HG02759 (cell line): ENCODE data around the gene MAPK9.
"Not testable (repeated sequence)": the region's sequence is repeated elsewhere in the genome, so short reads cannot be mapped to it uniquely, and the experiment has no call there.

Source experiments
- ATAC-seq: cut with Tn5 transposase; IDR thresholded peaks from one replicate; pipeline ENCODE4 v1.9.1; 2021; ENCODE audit warnings: mild to moderate bottlenecking, moderate library complexity; ENCODE audit not compliant: unreplicated experiment

MAPK9 gene

DNA sequence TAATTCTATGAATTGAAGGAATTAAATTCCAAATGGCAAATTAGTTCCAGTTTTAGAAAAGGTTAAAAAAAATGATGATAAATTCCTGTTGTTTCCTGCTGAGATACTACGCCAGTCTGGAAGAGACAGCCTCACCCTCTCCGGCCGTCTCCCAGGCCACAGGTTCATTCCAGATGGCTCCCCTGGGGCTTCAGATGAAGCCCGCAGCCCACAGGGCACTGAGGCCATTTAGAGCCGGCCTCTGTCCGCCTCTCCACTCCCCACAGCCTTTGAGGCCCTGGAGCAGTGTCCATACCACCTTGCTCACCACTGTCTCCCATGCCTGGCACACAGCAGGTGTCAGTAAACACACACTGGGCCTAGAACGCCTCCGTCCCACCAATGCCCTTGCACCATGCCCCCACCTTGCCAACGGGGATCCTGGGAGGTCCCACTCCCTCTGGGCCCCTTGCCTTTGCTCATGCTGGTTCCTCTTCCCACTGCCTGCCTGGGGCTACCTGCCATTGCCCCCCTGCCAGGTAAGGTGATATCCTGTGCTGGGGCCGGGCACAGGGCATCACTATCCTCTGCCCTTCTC lies 35.2 kb upstream of the MAPK9 start:
- no peak for ATAC-seq

DNA sequence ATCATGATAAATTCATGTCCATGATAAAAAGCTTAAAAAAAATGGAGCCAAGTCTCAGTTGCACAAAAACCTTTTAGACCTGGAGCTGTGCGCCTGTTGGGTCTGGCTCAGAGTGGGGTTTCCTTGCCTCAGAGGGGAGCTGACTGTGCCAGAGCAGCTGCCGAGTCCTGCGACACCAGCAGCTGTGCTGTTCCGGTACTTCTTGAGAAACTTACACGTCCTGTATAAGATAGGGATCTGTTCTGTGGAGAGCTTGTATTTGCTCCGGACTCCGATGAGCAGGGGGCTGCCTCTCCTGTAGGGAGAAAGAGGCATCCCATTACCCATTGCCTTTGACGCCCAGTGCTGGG lies 32.7 kb upstream of the MAPK9 start:
- ATAC-seq = no peak

DNA sequence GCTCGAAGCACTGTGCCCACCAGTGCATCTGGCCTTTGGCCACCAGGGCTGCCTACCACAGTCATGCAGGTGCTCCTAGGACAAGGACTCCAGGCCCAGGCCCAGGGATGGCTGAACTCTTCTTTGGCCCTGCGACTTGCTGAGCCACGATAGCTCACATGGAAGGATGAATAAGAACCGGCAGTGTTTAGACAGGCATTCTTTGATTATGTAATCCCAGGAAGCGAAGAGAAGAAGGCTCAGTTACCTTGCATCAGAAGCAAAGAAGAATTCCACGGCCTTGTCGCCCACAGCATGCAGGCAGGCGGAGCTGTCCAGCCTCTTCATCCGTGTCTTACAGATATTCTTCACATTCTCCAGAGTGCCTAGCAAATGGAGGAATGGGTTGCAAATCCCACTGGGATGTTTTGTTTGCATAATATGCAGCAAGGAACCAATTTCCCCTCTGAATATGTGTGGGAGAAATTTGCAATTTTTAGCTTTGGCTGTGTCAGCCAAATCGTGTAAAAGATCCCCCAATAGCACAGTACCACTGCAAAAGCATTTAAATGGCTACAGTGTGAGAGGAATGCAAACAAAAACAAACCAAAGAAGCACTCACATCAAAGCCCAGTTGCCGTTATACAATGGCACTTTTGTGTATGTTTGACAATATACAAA lies 32.2 kb upstream of the MAPK9 start:
- no peak for ATAC-seq

DNA sequence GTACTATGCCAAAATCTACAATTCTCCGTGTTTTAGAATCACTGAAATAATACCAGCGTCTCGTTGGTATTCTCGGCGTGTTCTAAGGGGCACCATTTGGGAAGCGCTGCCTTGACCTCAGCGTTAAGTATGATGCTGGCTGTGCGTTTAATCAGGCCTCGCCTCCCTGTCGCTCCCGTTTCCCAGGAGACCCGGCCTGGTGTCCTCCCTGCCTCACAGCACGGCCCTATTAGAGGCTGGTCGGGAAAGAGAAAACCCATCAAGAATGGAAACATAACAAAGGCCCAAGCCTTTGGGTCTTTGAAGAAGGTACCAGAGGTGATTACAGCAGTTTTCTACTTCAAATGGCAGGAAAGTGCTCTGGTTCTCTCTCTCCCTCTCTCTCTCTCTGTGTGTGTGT lies 31.3 kb upstream of the MAPK9 start:
- ATAC-seq = no peak

DNA sequence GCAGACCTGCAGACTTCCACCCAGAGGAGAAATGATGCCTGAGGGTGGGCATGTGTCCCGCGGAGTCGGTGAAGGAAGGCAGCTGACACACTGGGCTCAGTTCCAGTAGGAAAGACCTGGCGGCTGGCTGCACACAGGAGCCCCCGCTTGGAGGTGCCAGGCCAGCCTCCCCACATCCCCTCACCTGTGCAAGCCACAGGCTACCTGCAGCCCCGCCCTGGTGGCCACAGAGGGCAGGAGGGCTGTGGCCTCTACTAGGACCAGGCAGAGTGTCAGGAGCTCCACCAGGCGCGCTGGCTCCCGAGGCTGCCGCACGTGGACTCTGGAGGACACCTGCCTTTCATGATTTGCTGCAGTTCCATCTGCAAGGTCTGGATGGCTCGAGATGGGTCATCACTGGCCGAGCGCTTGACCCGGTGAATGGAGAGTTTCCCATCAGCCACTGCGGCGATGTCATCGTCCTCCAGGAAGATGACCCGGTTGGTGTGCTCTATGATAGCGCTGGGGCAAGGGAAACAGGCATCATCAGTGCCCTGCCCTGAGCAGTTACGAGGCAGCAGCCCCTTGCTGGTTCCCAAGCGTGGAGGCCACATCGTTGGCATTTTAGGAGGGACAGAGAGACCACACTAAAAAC lies 26.7 kb upstream of the MAPK9 start:
- ATAC-seq = no peak

DNA sequence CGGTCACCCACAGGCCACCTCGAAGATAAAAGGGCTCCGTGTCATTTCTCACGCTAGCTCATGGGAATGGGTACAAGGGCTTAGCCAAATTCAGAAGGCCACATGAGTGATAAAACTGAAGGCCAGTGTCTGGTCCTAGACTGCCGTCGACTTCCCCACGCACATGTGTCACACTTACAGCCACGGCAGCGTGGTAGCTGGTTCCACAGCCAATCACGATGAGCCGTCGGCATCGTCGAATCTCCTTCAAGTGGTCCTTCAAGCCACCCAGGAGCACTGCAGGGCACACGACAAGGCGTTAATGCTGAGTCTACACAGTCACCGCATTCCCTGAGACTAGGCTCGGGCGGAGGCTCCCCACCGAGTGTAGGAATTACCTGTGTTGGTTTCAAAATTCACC lies 24.7 kb upstream of the MAPK9 start:
- ATAC-seq = no peak

DNA sequence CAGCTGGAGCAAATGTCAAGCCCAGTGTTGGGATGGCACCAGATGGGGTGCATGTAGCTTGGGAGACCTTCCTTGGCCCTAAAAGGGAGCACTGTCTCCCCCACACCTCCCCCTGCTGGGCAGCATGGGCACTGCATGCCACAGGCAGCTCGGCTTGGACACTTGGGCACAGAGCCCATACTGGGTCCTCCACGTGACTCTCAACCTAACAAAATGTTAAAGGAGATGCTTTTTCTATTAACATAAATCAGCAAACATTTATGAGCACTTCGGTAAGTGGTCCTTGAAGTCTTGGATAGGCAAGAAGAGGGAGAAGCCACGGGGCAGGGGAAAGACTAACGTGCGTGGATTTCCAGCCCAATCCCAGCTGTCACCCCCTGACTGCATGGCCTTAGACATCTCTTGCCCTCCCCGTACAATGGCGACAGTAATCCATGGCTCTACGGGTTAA lies 23.9 kb upstream of the MAPK9 start:
- peak; percentile 78 for ATAC-seq

DNA sequence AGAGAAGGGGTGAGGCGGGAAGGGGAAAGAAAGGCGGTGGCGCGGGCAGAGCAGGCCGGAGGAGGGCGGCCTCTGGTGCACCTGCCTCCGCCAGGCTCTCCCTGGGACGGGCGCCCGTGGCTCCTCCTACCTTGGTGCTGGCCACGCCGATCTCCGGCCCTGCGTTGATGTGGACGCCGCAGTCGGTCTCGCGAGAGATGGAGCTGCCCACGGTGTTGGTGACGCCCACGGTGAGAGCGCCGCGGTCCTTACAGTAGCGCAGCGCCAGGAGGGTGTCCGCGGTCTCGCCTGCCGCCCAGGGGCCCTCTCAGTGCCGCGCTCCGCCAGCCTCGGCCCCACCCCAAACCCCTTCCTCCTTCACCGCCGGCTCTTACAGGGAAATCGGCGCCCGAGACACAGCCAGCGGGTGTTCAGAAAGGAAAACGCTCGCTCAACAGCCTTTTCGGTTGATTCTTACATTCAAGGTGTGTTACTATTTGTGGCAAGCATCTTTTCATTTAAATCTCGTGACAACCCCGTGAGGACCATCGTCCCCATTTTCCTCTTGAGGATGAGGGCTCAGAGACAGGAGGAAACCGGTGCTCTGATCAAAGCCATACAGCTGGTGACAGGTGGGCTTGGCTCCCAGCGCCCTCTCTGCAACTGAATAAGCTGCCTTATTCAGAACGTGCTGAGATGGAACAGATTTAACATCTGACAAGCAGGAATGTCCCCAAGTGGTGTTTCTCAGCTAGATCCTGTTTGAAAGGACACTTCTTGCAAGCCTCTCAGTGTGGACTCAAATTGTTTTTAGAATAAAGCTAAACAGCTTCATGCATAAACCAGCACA lies 22.0 kb upstream of the MAPK9 start:
- no peak for ATAC-seq

DNA sequence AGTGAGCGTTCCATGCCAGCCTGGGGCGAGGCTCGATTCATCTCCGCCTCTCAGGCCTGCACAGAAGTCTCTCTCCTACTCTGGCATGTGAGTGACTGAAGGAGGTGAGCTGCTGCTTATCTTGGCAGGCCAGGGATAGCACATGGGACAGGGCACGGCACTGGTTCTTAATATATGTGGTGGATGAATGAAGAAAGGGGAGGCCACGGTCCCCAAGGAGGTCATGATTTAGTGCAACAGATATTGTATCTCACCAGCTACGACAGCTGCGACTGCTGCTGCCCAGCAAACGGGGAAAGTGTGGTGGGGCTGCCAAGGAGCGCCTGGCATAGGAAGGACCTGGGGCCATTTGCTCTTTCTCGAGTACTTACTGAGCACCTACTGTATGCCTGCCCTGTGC lies 19.3 kb upstream of the MAPK9 start:
- no peak for ATAC-seq

DNA sequence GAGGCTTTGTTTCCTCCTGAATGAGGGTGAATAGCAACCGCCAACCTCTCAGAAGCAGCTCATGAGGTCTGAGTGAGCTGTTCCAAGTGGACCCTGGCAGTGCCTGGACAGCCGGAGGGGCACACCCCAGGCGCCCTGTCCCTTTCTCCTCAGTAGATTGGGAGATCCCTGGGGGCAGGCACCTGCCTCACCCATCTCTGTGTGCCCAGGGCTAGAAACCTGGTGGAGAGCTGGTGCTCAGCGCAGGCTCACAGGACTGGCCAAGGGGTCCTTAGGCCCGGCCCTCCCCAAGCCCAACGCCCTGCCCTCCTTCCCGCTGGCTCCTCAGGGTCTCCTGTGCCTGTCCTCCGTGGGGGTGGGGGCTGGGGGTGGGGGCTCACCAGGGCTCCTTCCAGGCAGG lies 14.9 kb upstream of the MAPK9 start:
- no peak for ATAC-seq

DNA sequence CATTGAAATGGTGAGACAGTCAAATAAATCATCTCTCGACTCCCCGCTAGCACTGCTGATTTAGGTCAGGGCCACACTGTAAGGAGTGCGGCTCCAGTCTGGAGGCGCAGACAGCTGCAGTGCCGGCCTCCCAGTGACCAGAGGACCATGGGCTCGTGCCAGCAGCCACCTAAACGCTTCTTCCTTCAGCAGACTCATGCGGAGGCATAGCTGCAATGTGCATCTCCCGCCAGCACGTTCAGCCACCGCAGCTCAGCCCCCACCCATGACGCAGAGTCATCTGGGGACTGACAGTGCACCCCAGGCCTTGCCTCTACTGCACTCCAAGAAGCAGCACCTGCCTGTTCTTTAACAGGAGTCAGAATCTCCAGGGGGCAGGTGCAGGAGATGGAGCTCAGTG lies 13.6 kb upstream of the MAPK9 start:
- ATAC-seq = no peak

DNA sequence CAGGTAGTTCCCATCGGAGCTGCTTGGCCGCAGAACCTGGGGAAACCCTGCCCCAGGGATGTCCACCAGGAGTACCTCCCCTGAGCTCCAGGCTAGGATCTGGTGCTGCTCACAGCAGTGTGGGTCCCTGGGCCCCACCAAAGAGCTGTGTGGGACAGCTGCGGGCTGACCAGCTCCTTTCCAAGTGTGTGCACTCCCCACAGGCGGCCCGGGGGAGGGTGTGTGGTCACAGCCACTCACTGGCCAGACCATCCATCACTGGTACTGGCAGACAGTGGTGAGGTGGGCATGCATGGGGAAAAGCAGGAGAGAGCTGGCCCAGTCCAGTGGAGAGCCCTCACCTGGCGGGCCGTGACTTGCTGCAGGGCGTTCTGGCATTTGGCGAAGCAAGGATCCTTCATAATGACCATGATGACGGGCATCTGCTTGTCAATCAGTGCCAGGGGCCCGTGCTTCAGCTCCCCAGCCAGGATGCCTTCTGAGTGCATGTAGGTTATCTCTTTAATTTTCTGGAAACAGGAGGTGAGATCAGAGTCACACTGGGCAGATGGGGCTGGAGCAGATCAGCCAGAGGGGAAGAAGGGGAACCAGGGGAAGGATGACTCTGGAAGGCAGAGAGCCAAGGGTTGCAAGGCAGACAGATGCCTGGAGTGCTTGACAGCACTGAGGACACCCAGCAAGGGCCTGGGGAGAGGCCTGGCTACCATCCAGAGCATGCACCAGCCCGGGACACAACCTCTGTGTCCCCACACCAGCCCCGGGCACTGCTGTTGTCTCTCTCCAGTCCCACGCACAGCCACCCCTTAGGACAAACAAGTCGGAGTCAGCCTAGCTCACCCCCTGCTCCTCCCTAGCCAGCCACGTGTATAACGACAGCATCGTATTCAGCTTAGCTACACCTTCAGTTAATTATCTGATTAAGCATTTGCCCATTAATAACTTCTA lies 12.8 kb upstream of the MAPK9 start:
- ATAC-seq = no peak

DNA sequence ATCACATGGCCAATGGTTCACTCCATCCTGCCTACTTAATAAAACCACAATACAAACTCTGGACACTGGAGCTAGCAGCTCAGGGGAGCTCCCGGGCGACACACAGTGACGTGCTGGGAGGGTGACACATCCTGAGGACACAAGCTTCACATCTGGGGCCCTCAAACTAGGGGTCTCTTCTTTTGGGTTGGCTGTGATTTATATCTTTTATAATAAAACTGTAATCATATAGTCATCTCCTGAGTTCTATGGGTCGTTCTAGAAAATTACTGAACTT lies 12.1 kb upstream of the MAPK9 start:
- ATAC-seq = no peak

DNA sequence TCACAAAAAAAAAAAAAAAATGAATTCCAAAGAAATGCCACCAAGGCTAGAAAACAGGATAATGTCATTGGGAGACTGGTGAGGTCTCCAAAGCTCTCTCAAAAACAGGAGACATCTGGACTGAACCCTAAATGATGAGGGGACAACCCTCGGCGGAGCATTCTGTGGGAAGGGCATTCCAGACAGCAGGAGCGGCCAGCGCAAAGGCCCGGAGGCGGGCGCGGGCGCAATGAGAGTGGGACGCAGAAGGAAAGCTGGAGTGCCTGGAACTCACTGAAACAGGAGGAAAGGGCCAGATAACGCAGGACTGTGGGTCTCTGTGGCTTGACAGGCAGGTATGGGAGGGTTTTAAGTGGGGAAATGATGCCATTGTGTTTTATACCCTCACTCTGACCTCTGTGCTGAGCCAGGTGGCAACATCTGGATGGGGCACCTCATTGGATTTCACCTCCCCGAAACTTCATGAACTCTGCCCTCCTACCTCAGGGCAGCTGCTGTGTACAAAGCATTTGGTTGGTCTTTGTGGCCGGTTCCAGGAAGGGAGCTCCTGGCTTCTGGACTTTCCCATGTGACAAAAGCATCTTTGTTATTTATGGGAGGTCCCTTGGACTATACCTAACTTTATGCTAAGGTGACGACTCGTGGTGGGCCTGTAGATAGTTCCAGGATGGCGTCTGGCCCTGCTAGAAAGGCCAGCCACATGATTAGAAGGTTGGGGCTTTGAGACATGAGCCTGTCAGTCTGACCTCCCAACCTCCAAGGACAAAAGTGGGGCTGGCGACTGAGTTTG lies 11.5 kb upstream of the MAPK9 start:
- ATAC-seq = no peak

DNA sequence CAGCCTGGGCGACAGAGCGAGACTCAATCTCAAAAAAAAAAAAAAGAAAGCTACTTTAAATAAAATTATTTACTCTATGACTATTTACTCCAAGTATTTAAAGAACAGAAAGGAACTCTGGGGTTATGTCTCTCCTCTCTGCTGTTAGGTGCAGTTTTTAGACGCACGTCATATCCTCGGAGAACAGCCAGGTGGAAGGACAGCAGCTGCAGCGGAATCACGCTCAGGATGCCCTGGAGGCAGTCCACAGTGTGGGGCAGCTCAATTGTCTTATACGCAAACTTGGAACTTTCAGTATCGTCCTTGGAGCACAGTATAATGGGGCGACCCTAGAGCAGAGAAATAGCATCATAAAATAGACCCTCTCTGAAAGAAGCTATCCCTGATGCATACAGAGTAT lies 10.4 kb upstream of the MAPK9 start:
- no peak for ATAC-seq

DNA sequence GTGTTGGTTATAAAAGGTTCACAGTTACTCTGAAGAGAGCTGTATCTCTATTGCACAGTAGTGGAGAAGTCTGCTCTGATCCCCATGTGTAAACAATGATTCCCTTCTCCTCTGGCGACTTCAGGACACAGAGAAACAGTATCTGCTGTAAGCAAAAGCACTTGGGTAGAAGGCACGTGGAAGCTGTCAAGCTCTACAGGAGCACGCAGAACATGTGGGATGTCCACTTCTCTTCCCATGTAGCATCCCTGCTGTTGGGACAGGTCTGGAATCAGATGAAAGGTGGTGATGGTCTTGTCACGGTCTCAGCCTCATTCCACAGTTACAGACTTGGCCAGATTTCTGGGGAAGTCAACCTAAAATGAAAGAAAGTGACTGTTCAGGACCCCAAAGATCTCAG lies 9.4 kb upstream of the MAPK9 start:
- no peak for ATAC-seq

DNA sequence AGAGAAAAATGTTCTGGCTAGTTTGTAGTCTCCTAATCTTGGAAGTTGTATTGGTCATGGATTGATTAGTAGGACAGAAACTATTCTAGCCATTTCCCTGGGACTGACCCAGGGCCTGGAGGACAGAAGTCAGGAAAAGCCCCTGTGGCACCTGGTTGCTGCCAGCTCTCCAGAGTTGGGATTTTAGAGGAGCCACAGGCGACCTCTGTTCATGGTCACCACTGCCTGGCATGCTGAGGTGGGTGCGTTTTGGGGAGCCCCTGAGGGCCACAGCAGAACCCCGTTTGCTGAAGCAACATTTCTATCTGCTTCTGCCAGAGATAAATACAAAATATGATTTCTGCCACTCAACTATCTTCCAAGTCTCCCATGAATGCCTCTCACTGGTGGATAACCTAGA lies 7.6 kb upstream of the MAPK9 start:
- ATAC-seq = no peak

DNA sequence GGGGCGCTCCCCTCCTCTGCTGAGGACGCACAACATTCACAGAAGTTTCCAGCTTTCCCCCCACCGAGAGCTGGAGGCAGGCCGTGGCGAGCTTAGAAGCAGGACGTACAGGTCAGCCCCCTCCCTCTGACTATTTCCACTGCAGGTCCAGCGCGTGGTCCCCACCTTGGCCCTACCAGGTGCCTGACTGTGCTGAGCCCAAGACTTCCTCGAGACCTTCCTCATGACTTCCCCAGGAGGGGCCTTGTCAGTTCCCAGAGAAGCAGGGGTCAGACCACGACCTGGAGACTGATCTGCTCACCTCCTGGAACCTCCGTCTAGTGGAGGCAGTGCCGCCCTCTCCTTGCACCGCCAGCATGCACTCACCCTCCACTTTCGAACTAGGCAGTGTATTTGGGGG lies 7.1 kb upstream of the MAPK9 start:
- not testable (repeated sequence) for ATAC-seq

DNA sequence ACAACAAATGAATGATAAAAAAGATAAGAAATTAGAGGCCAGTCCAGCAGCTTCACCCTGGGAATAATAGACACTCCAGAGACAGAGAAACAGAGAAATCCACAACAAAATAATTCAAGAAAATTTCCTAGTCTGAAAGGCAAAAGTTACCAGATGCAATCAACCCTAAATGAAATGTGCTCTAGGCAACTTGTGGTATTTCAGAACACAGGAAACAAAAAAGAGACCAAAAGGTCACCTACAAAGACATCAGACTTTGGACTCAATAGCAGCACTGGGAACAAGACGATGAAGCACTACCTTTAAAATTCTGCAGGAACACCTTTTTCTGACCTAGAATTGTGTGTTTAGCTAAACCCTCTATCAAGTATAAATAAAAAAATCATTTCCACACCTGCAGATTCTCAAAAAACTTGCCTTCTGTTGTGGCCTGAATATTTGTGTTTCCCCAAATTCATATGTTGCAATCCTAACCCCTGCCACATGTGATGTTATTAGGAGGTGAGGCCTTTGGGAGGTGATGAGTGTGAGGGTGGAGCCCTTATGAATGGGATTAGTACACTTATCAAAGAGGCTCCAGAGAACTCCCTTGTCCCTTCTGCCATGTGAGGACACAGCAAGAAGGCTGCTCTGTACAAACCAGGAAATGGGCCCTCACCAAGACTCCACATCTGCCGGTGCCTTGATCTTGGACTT lies 5.9 kb upstream of the MAPK9 start:
- ATAC-seq = no peak

DNA sequence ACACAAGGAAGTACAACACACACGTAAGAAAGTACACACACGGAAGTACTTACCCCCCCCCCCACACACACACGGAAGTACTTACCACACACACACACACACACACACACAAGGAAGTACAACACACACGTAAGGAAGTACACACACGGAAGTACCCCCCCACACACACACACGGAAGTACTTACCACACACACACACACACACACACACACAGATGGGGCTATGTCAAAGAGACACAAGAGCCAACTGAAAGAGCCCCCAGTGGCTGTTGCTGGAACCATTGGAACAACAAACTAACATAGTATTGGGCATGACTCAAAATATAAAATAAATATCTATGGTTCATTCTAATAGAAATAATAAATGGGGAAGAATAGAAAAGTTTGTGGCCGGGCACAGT lies 4.9 kb upstream of the MAPK9 start:
- ATAC-seq = no peak
